Glutamatergic neuron (in vitro differentiated cells): ENCODE measurements around the gene OSBPL8. TPM values are rescaled to one million over a fixed set of nuclear protein-coding genes. Genes with fewer than 3 reads are reported as not detected.

Experiments
- DNase-seq: peaks from one replicate; pipeline ENCODE4 v3.0.0; 2022
- H3K27ac Mint-ChIP-seq: one replicate; pipeline ENCODE4 v1.8.0; 2020; ENCODE audit warnings: mild to moderate bottlenecking, mixed read lengths, inconsistent platforms; ENCODE audit not compliant: unreplicated experiment
- H3K27me3 Mint-ChIP-seq: one replicate; pipeline ENCODE4 v1.8.0; 2020; ENCODE audit warnings: mild to moderate bottlenecking, moderate library complexity, mixed read lengths, inconsistent platforms; ENCODE audit not compliant: unreplicated experiment
- H3K36me3 Mint-ChIP-seq: one replicate; pipeline ENCODE4 v1.8.0; 2020; ENCODE audit warnings: mild to moderate bottlenecking, mixed read lengths, inconsistent platforms; ENCODE audit not compliant: unreplicated experiment
- H3K4me1 Mint-ChIP-seq: one replicate; pipeline ENCODE4 v1.8.0; 2020; ENCODE audit warnings: mild to moderate bottlenecking, low read depth, mixed read lengths, inconsistent platforms; ENCODE audit not compliant: unreplicated experiment
- H3K4me3 Mint-ChIP-seq: one replicate; pipeline ENCODE4 v1.8.0; 2020; ENCODE audit warnings: mild to moderate bottlenecking, mixed read lengths, inconsistent platforms; ENCODE audit not compliant: unreplicated experiment
- H3K9me3 Mint-ChIP-seq: one replicate; pipeline ENCODE4 v1.8.0; 2020; ENCODE audit warnings: mild to moderate bottlenecking, moderate library complexity, mixed read lengths, inconsistent platforms; ENCODE audit not compliant: unreplicated experiment
- total RNA-seq: library from RNA; stranded (reverse); fragmentation: NEBNext Ultra II Directional; extraction: Animal tissue kit (Norgen Biotek cat#: 25700); gene quantifications from one replicate; pipeline ENCODE4 v1.2.1, GENCODE V29; 2021; ENCODE audit not compliant: unreplicated experiment
- TF ChIP-seq, protein P1 (sequence below): fragments of 200-600 bp; sonication (generic); IDR thresholded peaks from one replicate; pipeline ENCODE4 v1.5.0; 2021; ENCODE audit not compliant: partially characterized antibody, unreplicated experiment

Gene OSBPL8
- total RNA-seq, 1 donor from 2014 or later, result 162 TPM

DNA sequence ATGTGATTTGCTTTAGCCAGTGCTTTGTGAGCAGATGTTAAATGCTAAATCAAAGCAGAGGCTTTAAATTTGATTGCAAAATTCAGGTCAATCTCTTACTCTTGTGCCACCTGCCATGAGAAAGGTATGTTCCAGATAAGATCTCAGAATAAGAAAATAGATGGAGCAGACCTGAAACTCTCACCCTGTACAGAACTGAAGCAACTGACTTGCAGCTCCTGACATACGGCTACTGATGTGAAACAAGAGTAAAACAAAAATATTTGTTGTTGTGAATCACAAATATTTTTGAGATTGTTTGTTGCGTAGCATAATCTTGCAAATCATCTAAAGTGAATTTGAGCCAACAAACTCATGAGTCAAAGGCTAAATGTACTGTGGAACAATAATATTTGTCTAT, 3.5 kb upstream of the OSBPL8 start:
- no peak for DNase-seq
- peaks cover 7% of the 10 kb centered on the region for H3K4me1 Mint-ChIP-seq
- TF ChIP-seq, protein P1, sequence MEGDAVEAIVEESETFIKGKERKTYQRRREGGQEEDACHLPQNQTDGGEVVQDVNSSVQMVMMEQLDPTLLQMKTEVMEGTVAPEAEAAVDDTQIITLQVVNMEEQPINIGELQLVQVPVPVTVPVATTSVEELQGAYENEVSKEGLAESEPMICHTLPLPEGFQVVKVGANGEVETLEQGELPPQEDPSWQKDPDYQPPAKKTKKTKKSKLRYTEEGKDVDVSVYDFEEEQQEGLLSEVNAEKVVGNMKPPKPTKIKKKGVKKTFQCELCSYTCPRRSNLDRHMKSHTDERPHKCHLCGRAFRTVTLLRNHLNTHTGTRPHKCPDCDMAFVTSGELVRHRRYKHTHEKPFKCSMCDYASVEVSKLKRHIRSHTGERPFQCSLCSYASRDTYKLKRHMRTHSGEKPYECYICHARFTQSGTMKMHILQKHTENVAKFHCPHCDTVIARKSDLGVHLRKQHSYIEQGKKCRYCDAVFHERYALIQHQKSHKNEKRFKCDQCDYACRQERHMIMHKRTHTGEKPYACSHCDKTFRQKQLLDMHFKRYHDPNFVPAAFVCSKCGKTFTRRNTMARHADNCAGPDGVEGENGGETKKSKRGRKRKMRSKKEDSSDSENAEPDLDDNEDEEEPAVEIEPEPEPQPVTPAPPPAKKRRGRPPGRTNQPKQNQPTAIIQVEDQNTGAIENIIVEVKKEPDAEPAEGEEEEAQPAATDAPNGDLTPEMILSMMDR, result no peak
- H3K27me3 Mint-ChIP-seq, result peaks cover 2% of the 10 kb centered on the region
- no peak overlapping the region for H3K4me3 Mint-ChIP-seq
- H3K36me3 Mint-ChIP-seq, result no peaks in the 10 kb centered on the region
- H3K9me3 Mint-ChIP-seq, result peaks cover 3% of the 10 kb centered on the region
- no peak overlapping the region for H3K27ac Mint-ChIP-seq

DNA sequence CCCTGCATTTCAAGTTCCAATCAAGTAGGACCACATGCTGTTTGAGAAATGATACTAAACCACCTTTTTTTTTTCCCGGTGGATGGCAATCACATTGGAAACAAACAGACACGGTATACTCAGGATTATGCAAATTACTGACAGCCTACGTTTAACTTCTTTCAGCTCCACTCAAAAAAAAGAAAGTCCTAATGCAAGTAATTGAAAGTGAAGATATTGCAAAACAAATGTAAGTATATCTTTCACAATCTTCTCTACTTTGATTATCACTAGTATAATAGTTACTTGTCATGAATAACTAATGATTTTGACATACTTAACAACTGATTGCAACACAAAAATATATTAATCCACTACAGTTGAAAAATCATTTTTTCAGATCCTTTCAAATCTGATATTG, 2.6 kb upstream of the OSBPL8 start:
- DNase-seq, result no peak

DNA sequence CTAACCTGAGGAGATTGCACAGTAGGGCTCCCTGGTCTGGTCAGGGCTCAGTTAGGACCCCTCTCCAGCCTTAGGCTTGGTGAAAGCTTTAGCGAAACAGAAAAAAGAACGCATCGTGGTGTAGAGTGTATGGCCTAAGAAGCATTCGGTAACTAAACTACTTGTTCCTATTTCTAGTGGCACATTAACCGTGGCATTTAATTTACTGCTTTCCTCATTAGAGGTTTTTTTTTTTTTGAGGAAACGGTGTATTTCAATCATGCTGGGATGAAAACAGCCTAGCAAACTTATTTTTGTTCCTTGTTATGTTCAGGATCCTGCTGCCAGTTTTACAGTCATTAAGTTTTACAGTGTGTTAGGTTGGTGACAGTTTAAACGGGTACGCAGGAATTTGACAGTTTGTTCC, 518 bp upstream of the OSBPL8 start:
- Mint-ChIP-seq H3K4me1 (peaks cover 20% of the 10 kb centered on the region), H3K27me3 (peaks cover 2% of the 10 kb centered on the region), H3K36me3 (no peaks in the 10 kb centered on the region), H3K4me3 (peak overlapping the region; percentile 86), H3K9me3 (peaks cover 3% of the 10 kb centered on the region), H3K27ac (peak overlapping the region; percentile 77)
- TF ChIP-seq, protein P1, result no peak
- no peak for DNase-seq

More for the DNA sequence above, 2.6 kb upstream of the OSBPL8 start:
- Mint-ChIP-seq H3K4me3 (no peak overlapping the region), H3K27me3 (peaks cover 2% of the 10 kb centered on the region), H3K4me1 (peaks cover 9% of the 10 kb centered on the region), H3K36me3 (no peaks in the 10 kb centered on the region), H3K9me3 (peaks cover 3% of the 10 kb centered on the region), H3K27ac (no peak overlapping the region)
- TF ChIP-seq, protein P1, result no peak

DNA sequence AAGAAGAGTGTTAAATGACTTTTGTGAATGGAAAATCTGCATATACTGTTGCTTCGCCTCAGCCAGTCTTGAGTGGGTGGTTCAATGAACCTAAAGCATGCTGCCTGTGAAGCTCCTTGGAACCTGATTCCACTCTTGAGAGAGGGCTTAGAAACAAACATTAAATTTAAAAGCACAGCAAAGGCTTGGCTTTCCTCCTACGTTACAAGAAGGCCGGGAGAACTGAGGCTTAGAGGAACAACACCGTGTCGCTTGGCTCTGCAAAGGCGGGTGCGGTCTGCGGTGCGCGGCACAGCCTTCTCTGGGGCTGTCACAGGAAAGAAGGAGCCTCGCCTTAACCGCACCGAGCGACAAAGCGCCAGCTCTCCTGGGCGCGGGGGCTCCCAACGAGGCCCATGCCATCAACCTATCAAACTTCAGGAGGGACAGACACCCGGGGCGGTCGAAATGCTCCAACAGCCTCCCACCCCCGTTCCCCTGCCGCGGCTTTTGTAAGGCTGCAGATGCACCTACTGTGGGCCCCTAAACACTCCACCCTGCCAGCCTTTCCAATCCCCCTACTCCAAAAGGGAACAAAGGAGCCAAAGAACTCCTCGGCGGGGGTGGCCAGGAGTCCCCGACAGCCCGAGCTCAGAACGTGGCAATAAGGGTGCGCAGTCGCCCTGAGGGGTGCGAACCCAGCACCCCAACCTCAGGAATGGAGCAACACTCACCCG, 729 bp downstream of the OSBPL8 start:
- Mint-ChIP-seq H3K27me3 (peaks cover 2% of the 10 kb centered on the region), H3K36me3 (no peaks in the 10 kb centered on the region), H3K4me1 (peaks cover 23% of the 10 kb centered on the region), H3K4me3 (peak overlapping the region; percentile 96), H3K9me3 (peaks cover 3% of the 10 kb centered on the region), H3K27ac (peak overlapping the region; percentile 95)
- peak; percentile 66 for DNase-seq
- TF ChIP-seq, protein P1, result no peak

DNA sequence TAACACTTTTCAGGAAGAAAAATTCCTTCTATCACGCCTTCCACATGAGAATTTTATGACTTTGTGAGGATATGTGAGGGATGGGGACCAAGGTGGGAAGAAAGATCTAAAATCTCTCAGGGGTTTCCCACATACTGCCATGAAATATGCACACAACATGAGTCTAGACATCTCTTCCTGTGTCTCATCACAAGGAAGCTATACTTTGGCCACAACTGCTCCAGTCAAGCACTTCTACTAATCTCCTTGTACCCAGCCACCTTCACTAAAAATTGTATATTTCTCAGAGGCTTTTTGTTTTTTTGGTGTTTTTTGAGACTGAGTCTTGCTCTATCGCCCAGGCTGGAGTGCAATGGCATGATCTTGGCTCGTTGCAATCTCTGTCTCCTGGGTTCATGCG, 3.2 kb downstream of the OSBPL8 start:
- Mint-ChIP-seq H3K9me3 (peaks cover 3% of the 10 kb centered on the region), H3K4me1 (peaks cover 24% of the 10 kb centered on the region), H3K27me3 (peaks cover 2% of the 10 kb centered on the region), H3K36me3 (no peaks in the 10 kb centered on the region), H3K27ac (no peak overlapping the region), H3K4me3 (peak overlapping the region; percentile 67)
- DNase-seq, result no peak
- TF ChIP-seq, protein P1, result no peak
